Endothelial cell of umbilical vein (primary cell): ENCODE measurements around the gene SLC12A5. TPM values are rescaled to one million over a fixed set of nuclear protein-coding genes. Genes with fewer than 3 reads are reported as not detected.

Experiments used
- BruUV-seq: library from RNA; stranded (reverse); fragments of 400-500 nt; replicated peaks from 2 replicates; lab custom pipeline; 2021; lab: Mats Ljungman, UMichigan
- CTCF ChIA-PET: fragments of 300-600, 350-600 bp; sonication (Branson Sonifier 250); formaldehyde crosslinking; loops from one replicate; lab custom pipeline; 2021; ENCODE audit warnings: antibody characterized with exemption, inconsistent platforms; lab: Charles Lee
- POLR2A ChIA-PET: fragments of 300-600, 350-600 bp; sonication (Branson Sonifier 250); formaldehyde crosslinking; loops from one replicate; lab custom pipeline; 2021; ENCODE audit warnings: antibody characterized with exemption, inconsistent platforms; lab: Charles Lee
- DNase-seq: peaks from one replicate; pipeline ENCODE4 v3.0.0-alpha.2; 2011; ENCODE audit warnings: low read depth, low spot score
- FAIRE-seq: peaks from 2 replicates; lab custom pipeline; 2011; peaks lifted over from hg19 to GRCh38; lab: Jason Lieb, UNC
- H2AFZ ChIP-seq: 2 replicates; pipeline ENCODE4 v1.6.0; 2012; ENCODE audit warnings: low read depth, low read length, control low read depth, inconsistent platforms
- H3K27ac ChIP-seq: 2 replicates; pipeline ENCODE4 v1.5.1; 2011; ENCODE audit warnings: low read depth, mild to moderate bottlenecking, control low read depth, low read length, moderate library complexity; ENCODE audit not compliant: insufficient read depth
- H3K27me3 ChIP-seq, 2 experiments: 2 replicates each; pipeline versions ENCODE4 v1.6.0 to v1.6.1; 2011; ENCODE audit warnings: low read length in 2 of 2, mixed read lengths in 1 of 2; ENCODE audit not compliant: control insufficient read depth in 2 of 2, insufficient read depth in 2 of 2
- H3K36me3 ChIP-seq, 2 experiments: 2 replicates in 1 of 2; 3 replicates in 1 of 2; pipeline ENCODE4 v1.5.1; 2011; ENCODE audit warnings: low read length in 2 of 2, mild to moderate bottlenecking in 1 of 2, moderate library complexity in 1 of 2; ENCODE audit not compliant: control insufficient read depth in 2 of 2, insufficient read depth in 2 of 2; ENCODE audit errors: extremely low read depth in 1 of 2
- H3K4me1 ChIP-seq: 3 replicates; pipeline ENCODE4 v1.5.1; 2011; ENCODE audit warnings: mild to moderate bottlenecking, low read length; ENCODE audit not compliant: control insufficient read depth, insufficient read depth; ENCODE audit errors: extremely low read depth
- H3K4me2 ChIP-seq: 2 replicates; pipeline ENCODE4 v1.6.1; 2011; ENCODE audit warnings: low read length, control low read depth, mixed read lengths; ENCODE audit not compliant: insufficient read depth
- H3K4me3 ChIP-seq, 3 experiments: fragments of 200-600 bp in 1 of 3; sonication (generic), shearing (Covaris generic) in 1 of 3; replicated peaks in 1 of 3; 2 replicates each; pipeline ENCODE4 v1.5.1; 2011 to 2016; ENCODE audit warnings: control low read depth in 3 of 3, low read length in 3 of 3, mild to moderate bottlenecking in 2 of 3, inconsistent platforms in 1 of 3, low read depth in 1 of 3, moderate library complexity in 1 of 3; ENCODE audit not compliant: insufficient read depth in 1 of 3
- H3K79me2 ChIP-seq: 2 replicates; pipeline ENCODE4 v1.6.0; 2012; ENCODE audit warnings: low read length, inconsistent platforms; ENCODE audit not compliant: control insufficient read depth, insufficient read depth
- H3K9ac ChIP-seq: replicated peaks from 2 replicates; pipeline ENCODE3; 2011; ENCODE audit warnings: low read length, control low read depth; ENCODE audit not compliant: insufficient read depth; ENCODE audit errors: extremely low read depth
- H3K9me1 ChIP-seq: replicated peaks from 3 replicates; pipeline ENCODE4 v1.6.0; 2011; ENCODE audit warnings: mild to moderate bottlenecking, low read length; ENCODE audit not compliant: control insufficient read depth, insufficient read depth; ENCODE audit errors: extremely low read depth
- H3K9me3 ChIP-seq: replicated peaks from 2 replicates; pipeline ENCODE4 v1.5.1; 2012; ENCODE audit warnings: low read length, inconsistent platforms; ENCODE audit not compliant: control insufficient read depth, insufficient read depth
- H4K20me1 ChIP-seq: replicated peaks from 2 replicates; pipeline ENCODE3; 2011; ENCODE audit warnings: mild to moderate bottlenecking, low read length; ENCODE audit not compliant: control insufficient read depth, insufficient read depth; ENCODE audit errors: extremely low read depth
- CTCF ChIP-seq, 2 donors: IDR thresholded peaks; 1 replicate in 1 of 2; 2 replicates in 1 of 2; pipeline ENCODE4 v1.5.1; 2011; ENCODE audit warnings: low read length in 2 of 2, mild to moderate bottlenecking in 2 of 2, moderate library complexity in 2 of 2, control low read depth in 1 of 2, inconsistent platforms in 1 of 2, low read depth in 1 of 2; ENCODE audit not compliant: insufficient read depth in 1 of 2; ENCODE audit errors: extremely low read depth in 1 of 2
- EZH2 ChIP-seq: IDR thresholded peaks from 2 replicates; pipeline ENCODE4 v1.6.1; 2012; ENCODE audit warnings: borderline replicate concordance, low read depth, mild to moderate bottlenecking, moderate library complexity, low read length, inconsistent platforms; ENCODE audit not compliant: severe bottlenecking
- FOS ChIP-seq: IDR thresholded peaks from 2 replicates; pipeline ENCODE4 v1.6.1; 2011; ENCODE audit warnings: mild to moderate bottlenecking, low read length, moderate library complexity, borderline replicate concordance; ENCODE audit not compliant: insufficient read depth
- GATA2 ChIP-seq: IDR thresholded peaks from 2 replicates; pipeline ENCODE4 v1.7.0; 2011; ENCODE audit warnings: low read depth, mild to moderate bottlenecking, moderate library complexity, mixed read lengths, low read length; ENCODE audit not compliant: insufficient read length, insufficient read depth
- JUN ChIP-seq: IDR thresholded peaks from 2 replicates; pipeline ENCODE4 v1.6.1; 2011; ENCODE audit warnings: borderline replicate concordance, low read depth; ENCODE audit not compliant: insufficient read length, insufficient read depth
- MAX ChIP-seq: IDR thresholded peaks from 2 replicates; pipeline ENCODE4 v1.6.1; 2011; ENCODE audit not compliant: insufficient read depth, insufficient read length
- MYC ChIP-seq: IDR thresholded peaks from one replicate; pipeline ENCODE4 v1.6.1; 2011; ENCODE audit warnings: mild to moderate bottlenecking, low read depth, low read length
- POLR2A ChIP-seq: IDR thresholded peaks from 2 replicates; pipeline ENCODE4 v1.6.1; 2012; ENCODE audit warnings: low read depth, mild to moderate bottlenecking, control low read depth, low read length
- POLR2AphosphoS5 ChIP-seq: IDR thresholded peaks from 2 replicates; pipeline ENCODE4 v1.6.1; 2012; ENCODE audit warnings: low read depth, mild to moderate bottlenecking, control low read depth, low read length, moderate library complexity; ENCODE audit not compliant: insufficient read depth
- dilution Hi-C: fragments of 300-500 bp; cut with MboI; formaldehyde crosslinking; loops from one replicate; pipeline ENCODE4 v1.15.0; 2019; ENCODE audit warnings: low sequenced_read_pairs; ENCODE audit not compliant: extremely low pct_ligation_motif_present
- intact Hi-C: fragments of 100-400 bp; cut with micrococcal nuclease; formaldehyde crosslinking; loops from one replicate; pipeline ENCODE4 v1.10.0; 2022
- polyA plus RNA-seq, 4 experiments: library from polyadenylated mRNA; depleted of rRNA in 3 of 4; stranded (reverse) in 3 of 4; unstranded in 1 of 4; fragments of >200 nt; gene quantifications; 2 replicates each; pipeline versions ENCODE4 v1.2.1 to v1.2.3, GENCODE V29; 2011 to 2012; ENCODE audit warnings: missing spikeins in 1 of 4
- total RNA-seq: library from RNA; stranded (reverse); gene quantifications from 2 replicates; pipeline ENCODE4 v1.2.3, GENCODE V29; 2021

Gene SLC12A5
- total and polyA plus RNA-seq, 2 donors (not counting 3 experiments of a cell fraction or from before 2014, with no cell fraction given) = 1.6 to 2.3 TPM

- Histone ChIP-seq H3K27ac (no peak overlapping the region), H3K79me2 (no peaks in the 10 kb centered on the region), H3K4me1 (no peaks in the 10 kb centered on the region), H3K36me3 (no peaks in the 10 kb centered on the region), H3K9me1 (no peaks in the 10 kb centered on the region), H3K9ac (no peak overlapping the region), H3K4me3 (no peak overlapping the region), H2AFZ (no peak overlapping the region), H3K4me2 (no peak overlapping the region), H3K9me3 (no peaks in the 10 kb centered on the region), H4K20me1 (no peaks in the 10 kb centered on the region), H3K27me3 (peaks cover 18 to 24% of the 10 kb centered on the region in 2 experiments)
- dilution Hi-C loops = no loop called here
- intact Hi-C loops = no loop called here
- TF ChIP-seq POLR2AphosphoS5 (no peak), POLR2A (no peak), CTCF (IDR thresholded peaks at IDR 0.05; ENCODE audit: extremely low read depth in 1 of 2, insufficient read depth in 1 of 2, low read depth in 1 of 2, low read length in 2 of 2) (no peak), MYC (no peak), EZH2 (no peak), MAX (no peak), JUN (no peak), FOS (no peak), GATA2 (no peak)
- POLR2A ChIA-PET = no interaction called here
- CTCF ChIA-PET = interaction anchor here (2.0 to 5.8 kb wide), 4 partner anchors 12 to 14 kb away, joined by 8 to 48 read pairs (median 10); no protein-coding TSS in a partner anchor
- DNase-seq (no peak), FAIRE-seq (peak; percentile 26)
- no TSS peak for BruUV-seq
Observed at GRCh38 chr20:46000262-46000996, 28.6 kb upstream of the SLC12A5 start.
